Suprapubic skin (tissue), 4 donors: ENCODE measurements around the gene ZNF521.

Experiments used
- EP300 ChIP-seq: sonication (generic); formaldehyde crosslinking; IDR thresholded peaks from one replicate; pipeline ENCODE4 v1.6.1; 2017; ENCODE audit warnings: antibody characterized with exemption
- POLR2A ChIP-seq, 2 donors: fragments of 450-650 bp; IDR thresholded peaks; one replicate each; pipeline ENCODE4 v1.6.1; 2017; ENCODE audit warnings: antibody characterized with exemption in 2 of 2, mild to moderate bottlenecking in 2 of 2, moderate library complexity in 2 of 2
- POLR2AphosphoS5 ChIP-seq, 3 donors: sonication (generic); formaldehyde crosslinking; IDR thresholded peaks; one replicate each; pipeline ENCODE4 v1.6.1; 2017; ENCODE audit warnings: antibody characterized with exemption in 3 of 3
- TF ChIP-seq, protein P1 (sequence below), 2 donors: fragments of 200-600 bp in 1 of 2; fragments of 450-650 bp in 1 of 2; sonication (generic) in 1 of 2; IDR thresholded peaks; one replicate each; pipeline ENCODE4 v1.5.1; 2016 to 2019; ENCODE audit warnings: antibody characterized with exemption in 2 of 2, mild to moderate bottlenecking in 1 of 2, moderate library complexity in 1 of 2

DNA sequence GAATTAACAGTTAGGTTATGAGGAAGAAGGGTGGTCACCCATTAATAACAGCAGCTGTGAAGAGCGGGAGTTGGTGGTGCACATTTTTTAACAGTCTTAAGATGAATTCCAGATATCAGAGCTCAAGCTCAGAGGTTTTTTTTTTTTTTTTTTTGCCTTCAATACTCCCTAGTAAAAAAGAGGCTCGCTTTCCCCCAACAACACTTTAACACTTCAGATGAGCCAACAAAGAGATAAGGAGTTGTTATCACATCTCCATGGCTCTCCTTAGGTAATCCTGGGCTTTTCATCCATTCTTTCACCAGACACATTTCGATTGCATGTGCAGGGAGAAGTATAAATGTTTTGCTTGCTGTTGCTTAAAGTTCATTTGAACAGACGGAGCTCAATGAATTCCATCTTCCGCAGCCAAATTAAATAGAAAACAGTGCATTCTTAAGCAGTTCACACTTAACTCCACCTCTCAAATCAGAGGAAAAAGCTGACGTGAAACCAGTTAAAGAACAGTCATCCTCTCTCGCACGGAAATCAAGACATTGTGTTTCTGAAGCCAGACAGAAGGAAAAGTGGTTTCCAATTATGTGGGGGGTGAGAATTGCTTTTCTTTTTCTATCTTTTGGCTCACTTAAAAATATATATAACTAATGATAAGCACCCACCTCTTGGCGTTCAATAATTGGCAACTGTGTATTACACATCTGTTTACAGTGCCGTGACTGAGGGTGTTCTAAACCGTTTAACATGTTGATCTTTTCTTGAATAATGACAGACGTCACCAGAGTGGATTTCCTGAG lies 118.2 kb downstream of the ZNF521 start:
- TF ChIP-seq, protein P1, sequence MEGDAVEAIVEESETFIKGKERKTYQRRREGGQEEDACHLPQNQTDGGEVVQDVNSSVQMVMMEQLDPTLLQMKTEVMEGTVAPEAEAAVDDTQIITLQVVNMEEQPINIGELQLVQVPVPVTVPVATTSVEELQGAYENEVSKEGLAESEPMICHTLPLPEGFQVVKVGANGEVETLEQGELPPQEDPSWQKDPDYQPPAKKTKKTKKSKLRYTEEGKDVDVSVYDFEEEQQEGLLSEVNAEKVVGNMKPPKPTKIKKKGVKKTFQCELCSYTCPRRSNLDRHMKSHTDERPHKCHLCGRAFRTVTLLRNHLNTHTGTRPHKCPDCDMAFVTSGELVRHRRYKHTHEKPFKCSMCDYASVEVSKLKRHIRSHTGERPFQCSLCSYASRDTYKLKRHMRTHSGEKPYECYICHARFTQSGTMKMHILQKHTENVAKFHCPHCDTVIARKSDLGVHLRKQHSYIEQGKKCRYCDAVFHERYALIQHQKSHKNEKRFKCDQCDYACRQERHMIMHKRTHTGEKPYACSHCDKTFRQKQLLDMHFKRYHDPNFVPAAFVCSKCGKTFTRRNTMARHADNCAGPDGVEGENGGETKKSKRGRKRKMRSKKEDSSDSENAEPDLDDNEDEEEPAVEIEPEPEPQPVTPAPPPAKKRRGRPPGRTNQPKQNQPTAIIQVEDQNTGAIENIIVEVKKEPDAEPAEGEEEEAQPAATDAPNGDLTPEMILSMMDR (IDR thresholded peaks at IDR 0.05): no peak
- TF ChIP-seq POLR2AphosphoS5 (IDR thresholded peaks at IDR 0.05) (no peak), EP300 (no peak), POLR2A (IDR thresholded peaks at IDR 0.05) (peak in 1 of 2 donors; percentile 17)
